ENCODE results near the gene RALY.

DNA sequence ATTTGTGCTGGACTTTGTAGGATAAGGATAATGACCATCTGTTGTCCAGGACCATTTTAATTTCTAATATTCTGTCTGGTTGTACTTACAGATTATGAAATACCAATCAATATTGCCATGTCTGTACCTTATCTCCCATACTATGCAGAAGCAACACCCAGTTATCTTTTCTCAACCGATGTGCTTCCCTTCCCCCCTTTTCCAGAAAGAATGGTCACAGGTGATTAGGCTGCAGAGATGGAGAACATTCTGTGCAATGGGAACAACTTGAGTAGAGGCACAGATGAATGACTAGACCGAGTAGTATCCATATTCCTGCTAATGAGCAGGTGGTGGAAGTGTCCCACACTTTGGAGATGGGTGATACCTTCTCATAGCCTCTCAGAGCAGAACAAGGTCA is 10.5 kb downstream of the RALY start:
- no peak for TF ChIP-seq EZH2phosphoT487 (IDR thresholded peaks at IDR 0.05; ENCODE audit: borderline replicate concordance, low read depth, low read length)
- TF ChIP-seq, protein P1, sequence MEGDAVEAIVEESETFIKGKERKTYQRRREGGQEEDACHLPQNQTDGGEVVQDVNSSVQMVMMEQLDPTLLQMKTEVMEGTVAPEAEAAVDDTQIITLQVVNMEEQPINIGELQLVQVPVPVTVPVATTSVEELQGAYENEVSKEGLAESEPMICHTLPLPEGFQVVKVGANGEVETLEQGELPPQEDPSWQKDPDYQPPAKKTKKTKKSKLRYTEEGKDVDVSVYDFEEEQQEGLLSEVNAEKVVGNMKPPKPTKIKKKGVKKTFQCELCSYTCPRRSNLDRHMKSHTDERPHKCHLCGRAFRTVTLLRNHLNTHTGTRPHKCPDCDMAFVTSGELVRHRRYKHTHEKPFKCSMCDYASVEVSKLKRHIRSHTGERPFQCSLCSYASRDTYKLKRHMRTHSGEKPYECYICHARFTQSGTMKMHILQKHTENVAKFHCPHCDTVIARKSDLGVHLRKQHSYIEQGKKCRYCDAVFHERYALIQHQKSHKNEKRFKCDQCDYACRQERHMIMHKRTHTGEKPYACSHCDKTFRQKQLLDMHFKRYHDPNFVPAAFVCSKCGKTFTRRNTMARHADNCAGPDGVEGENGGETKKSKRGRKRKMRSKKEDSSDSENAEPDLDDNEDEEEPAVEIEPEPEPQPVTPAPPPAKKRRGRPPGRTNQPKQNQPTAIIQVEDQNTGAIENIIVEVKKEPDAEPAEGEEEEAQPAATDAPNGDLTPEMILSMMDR (conservative IDR thresholded peaks at IDR 0.05; ENCODE audit: low read length), result no peak
